Calu3 (cell line): ENCODE results near the gene CTNND1. TPM values are rescaled to one million over a fixed set of nuclear protein-coding genes. Genes with fewer than 3 reads are reported as not detected.
A peak's percentile ranks its signal among the peaks of the same experiment; 100 is the strongest.
"Not testable (repeated sequence)": the region's sequence is repeated elsewhere in the genome, so short reads cannot be mapped to it uniquely, and the experiment has no call there.

Experiments used
- Bru-seq: library from RNA; stranded (reverse); fragments of 400-500 nt; gene quantifications from one replicate; lab custom pipeline; 2021; lab: Mats Ljungman, UMichigan
- BruChase-seq, 2 experiments: library from RNA; stranded (reverse); fragments of 400-500 nt; gene quantifications; one replicate each; lab custom pipeline; 2021; lab: Mats Ljungman, UMichigan
- BruUV-seq: library from RNA; stranded (reverse); fragments of 400-500 nt; replicated peaks from 2 replicates; lab custom pipeline; 2021; lab: Mats Ljungman, UMichigan
- CTCF ChIA-PET: fragments of 300-600 bp; sonication (Branson Sonifier 250); formaldehyde crosslinking; loops from one replicate; lab custom pipeline; 2022; ENCODE audit warnings: antibody characterized with exemption; lab: Charles Lee
- DNase-seq: peaks from one replicate; pipeline ENCODE4 v3.0.0; 2022
- H3K27ac Mint-ChIP-seq: one replicate; pipeline ENCODE4 v1.8.0; 2022; ENCODE audit warnings: mixed read lengths; ENCODE audit not compliant: unreplicated experiment
- H3K27me3 Mint-ChIP-seq: one replicate; pipeline ENCODE4 v1.8.0; 2022; ENCODE audit warnings: mixed read lengths; ENCODE audit not compliant: unreplicated experiment
- H3K36me3 Mint-ChIP-seq: one replicate; pipeline ENCODE4 v1.8.0; 2022; ENCODE audit warnings: mild to moderate bottlenecking, moderate library complexity, mixed read lengths; ENCODE audit not compliant: insufficient read depth, unreplicated experiment
- H3K4me1 Mint-ChIP-seq: one replicate; pipeline ENCODE4 v1.8.0; 2022; ENCODE audit warnings: mild to moderate bottlenecking, low read depth, mixed read lengths; ENCODE audit not compliant: unreplicated experiment
- H3K4me3 Mint-ChIP-seq: one replicate; pipeline ENCODE4 v1.8.0; 2022; ENCODE audit warnings: mild to moderate bottlenecking, low read depth, moderate library complexity, mixed read lengths; ENCODE audit not compliant: unreplicated experiment
- H3K9me3 Mint-ChIP-seq: one replicate; pipeline ENCODE4 v1.8.0; 2022; ENCODE audit warnings: low read depth, mixed read lengths; ENCODE audit not compliant: unreplicated experiment
- intact Hi-C: fragments of 100-400 bp; cut with micrococcal nuclease; formaldehyde crosslinking; loops from one replicate; pipeline ENCODE4 v1.10.0; 2022; ENCODE audit not compliant: unreplicated experiment
- long read RNA-seq: library from polyadenylated mRNA; stranded (forward); transcript quantifications from one replicate; pipeline ENCODE4 v2.0.0, GENCODE V29; 2022
- total RNA-seq: library from RNA; stranded (reverse); gene quantifications from 2 replicates; pipeline ENCODE4 v1.2.3, GENCODE V29; 2022
- TF ChIP-seq, protein P1 (sequence below): fragments of 200-600 bp; IDR thresholded peaks from one replicate; pipeline ENCODE4 v1.8.0; 2022; ENCODE audit warnings: antibody characterized with exemption; ENCODE audit not compliant: unreplicated experiment

Gene CTNND1
- total RNA-seq (318 and 323 TPM in 2 replicates), Bru-seq, nascent RNA (percentile 99 among the genes with signal in this experiment), BruChase-seq, experiment 1, labeled RNA remaining after a 6-hour chase (percentile 99 among the genes with signal in this experiment), BruChase-seq, experiment 2, labeled RNA remaining after a 2-hour chase (percentile 99 among the genes with signal in this experiment)
- long read RNA-seq, full-length matches to known transcripts = 58 of 158 reads
- long read RNA-seq, partial matches to known transcripts = 45 of 158 reads
- long read RNA-seq, other reads (novel, unspliced or antisense) = 55 of 158 reads

- DNase-seq = peak; percentile 89
- no peaks in the 10 kb centered on the region for H3K9me3 Mint-ChIP-seq
- no peaks in the 10 kb centered on the region for H3K27me3 Mint-ChIP-seq
- CTCF ChIA-PET = interaction anchor here (0.6 to 4.3 kb wide), 9 partner anchors 9 to 525 kb away, joined by 3 to 30 read pairs (median 6); partner anchors contain the start of genes BTBD18 and MED19
- BruUV-seq = TSS peak; percentile 69
- intact Hi-C loops = loop anchor here (1.0 to 2.0 kb wide), 2 partner anchors 18 to 37 kb away; no protein-coding TSS in a partner anchor
- H3K4me1 Mint-ChIP-seq = peaks cover 22% of the 10 kb centered on the region
- TF ChIP-seq, protein P1, sequence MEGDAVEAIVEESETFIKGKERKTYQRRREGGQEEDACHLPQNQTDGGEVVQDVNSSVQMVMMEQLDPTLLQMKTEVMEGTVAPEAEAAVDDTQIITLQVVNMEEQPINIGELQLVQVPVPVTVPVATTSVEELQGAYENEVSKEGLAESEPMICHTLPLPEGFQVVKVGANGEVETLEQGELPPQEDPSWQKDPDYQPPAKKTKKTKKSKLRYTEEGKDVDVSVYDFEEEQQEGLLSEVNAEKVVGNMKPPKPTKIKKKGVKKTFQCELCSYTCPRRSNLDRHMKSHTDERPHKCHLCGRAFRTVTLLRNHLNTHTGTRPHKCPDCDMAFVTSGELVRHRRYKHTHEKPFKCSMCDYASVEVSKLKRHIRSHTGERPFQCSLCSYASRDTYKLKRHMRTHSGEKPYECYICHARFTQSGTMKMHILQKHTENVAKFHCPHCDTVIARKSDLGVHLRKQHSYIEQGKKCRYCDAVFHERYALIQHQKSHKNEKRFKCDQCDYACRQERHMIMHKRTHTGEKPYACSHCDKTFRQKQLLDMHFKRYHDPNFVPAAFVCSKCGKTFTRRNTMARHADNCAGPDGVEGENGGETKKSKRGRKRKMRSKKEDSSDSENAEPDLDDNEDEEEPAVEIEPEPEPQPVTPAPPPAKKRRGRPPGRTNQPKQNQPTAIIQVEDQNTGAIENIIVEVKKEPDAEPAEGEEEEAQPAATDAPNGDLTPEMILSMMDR = no peak
- H3K36me3 Mint-ChIP-seq = peaks cover 57% of the 10 kb centered on the region
- peak within 1 kb of the TSS; percentile 88 for H3K4me3 Mint-ChIP-seq
- peak within 1 kb of the TSS; percentile 99 for H3K27ac Mint-ChIP-seq
Observed at GRCh38 chr11:57761301-57762234, at the start of gene CTNND1. Gene CTNND1 (plus strand): TSS chr11:57761802. CDS start chr11:57791479, 29,677 bp downstream.

DNA sequence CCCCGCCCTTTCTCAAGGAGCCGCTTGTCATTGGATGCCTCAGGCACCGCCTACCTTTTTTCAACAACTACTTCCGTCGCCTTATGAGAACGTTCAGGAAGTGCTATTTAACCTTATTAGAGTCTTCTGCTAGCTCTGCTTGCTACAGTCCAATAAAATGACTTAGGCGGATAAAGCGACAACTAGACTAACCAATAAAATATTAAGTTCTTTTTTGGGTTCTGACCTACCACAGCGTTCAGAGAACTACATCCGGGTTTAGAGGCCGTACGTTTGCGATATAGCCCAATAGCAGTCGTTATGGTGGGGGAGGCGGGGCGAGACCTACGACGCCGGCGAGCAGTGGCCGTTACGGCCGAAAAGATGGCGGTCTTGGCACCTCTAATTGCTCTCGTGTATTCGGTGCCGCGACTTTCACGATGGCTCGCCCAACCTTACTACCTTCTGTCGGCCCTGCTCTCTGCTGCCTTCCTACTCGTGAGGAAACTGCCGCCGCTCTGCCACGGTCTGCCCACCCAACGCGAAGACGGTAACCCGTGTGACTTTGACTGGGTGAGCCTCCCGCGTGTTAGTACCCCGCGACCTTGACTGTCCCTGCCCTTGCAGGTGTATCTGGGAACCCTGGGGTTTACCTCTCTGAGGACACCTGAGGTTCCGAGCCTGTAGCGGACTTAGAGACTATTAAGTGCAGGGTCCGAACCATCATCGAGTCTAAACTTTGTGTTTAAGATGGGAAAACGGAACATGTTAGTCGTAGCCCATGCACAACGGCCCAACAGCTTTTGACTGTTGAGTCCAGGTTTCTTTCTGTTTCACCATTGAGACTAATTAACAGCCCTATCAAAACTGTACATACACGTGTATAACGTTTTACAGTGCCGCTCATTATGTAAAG lies 49.1 kb upstream of the CTNND1 start, which contains the start of gene TMX2:
Gene TMX2, plus strand, starts transcription at position 338 of the 895 bp plus-strand sequence. Its CDS starts 26 bp downstream, at position 364.
- TF ChIP-seq, protein P1 = no peak
- CTCF ChIA-PET = interaction anchor here (0.7 to 1.4 kb wide), 5 partner anchors 29 to 192 kb away, joined by 3 to 6 read pairs (median 4); partner anchors contain the start of gene SELENOH

GRCh38 chr11:57713835-57714234 lies 47.8 kb upstream of the CTNND1 start:
- intact Hi-C loops = loop anchor here (5.0 kb wide), 1 partner anchor 47 kb away; the partner anchor contains the start of gene ZDHHC5
- Mint-ChIP-seq H3K9me3 (no peaks in the 10 kb centered on the region), H3K36me3 (peaks cover 51% of the 10 kb centered on the region), H3K27me3 (no peaks in the 10 kb centered on the region), H3K4me3 (peak overlapping the region; percentile 88), H3K4me1 (peaks cover 26% of the 10 kb centered on the region), H3K27ac (peak overlapping the region; percentile 88)
- DNase-seq = no peak
- CTCF ChIA-PET = no interaction called here
- BruUV-seq = no TSS peak
- TF ChIP-seq, protein P1 = no peak

More for the DNA sequence above, 49.1 kb upstream of the CTNND1 start, which contains the start of gene TMX2:
- H3K4me3 Mint-ChIP-seq = peak within 1 kb of the TSS; percentile 88
- intact Hi-C loops = loop anchor here (5.0 kb wide), 1 partner anchor 45 kb away; the partner anchor contains the start of gene ZDHHC5
- DNase-seq = peak; percentile 94
- TSS peak; percentile 76 for BruUV-seq
- no peaks in the 10 kb centered on the region for H3K27me3 Mint-ChIP-seq
- peak within 1 kb of the TSS; percentile 88 for H3K27ac Mint-ChIP-seq
- H3K4me1 Mint-ChIP-seq = peaks cover 26% of the 10 kb centered on the region
- H3K9me3 Mint-ChIP-seq = no peaks in the 10 kb centered on the region
- peaks cover 52% of the 10 kb centered on the region for H3K36me3 Mint-ChIP-seq

- H3K4me3 Mint-ChIP-seq, H3K27me3 Mint-ChIP-seq, CTCF ChIA-PET, BruUV-seq, DNase-seq, H3K27ac Mint-ChIP-seq, H3K9me3 Mint-ChIP-seq, intact Hi-C loops: not testable (repeated sequence)
- Mint-ChIP-seq H3K36me3 (peaks cover 47% of the 10 kb centered on the region), H3K4me1 (peaks cover 14% of the 10 kb centered on the region)
Observed at GRCh38 chr11:57716726-57717125, 44.9 kb upstream of the CTNND1 start.
